Measurements from ENCODE around the gene SLC39A7.

SLC39A7 gene

DNA sequence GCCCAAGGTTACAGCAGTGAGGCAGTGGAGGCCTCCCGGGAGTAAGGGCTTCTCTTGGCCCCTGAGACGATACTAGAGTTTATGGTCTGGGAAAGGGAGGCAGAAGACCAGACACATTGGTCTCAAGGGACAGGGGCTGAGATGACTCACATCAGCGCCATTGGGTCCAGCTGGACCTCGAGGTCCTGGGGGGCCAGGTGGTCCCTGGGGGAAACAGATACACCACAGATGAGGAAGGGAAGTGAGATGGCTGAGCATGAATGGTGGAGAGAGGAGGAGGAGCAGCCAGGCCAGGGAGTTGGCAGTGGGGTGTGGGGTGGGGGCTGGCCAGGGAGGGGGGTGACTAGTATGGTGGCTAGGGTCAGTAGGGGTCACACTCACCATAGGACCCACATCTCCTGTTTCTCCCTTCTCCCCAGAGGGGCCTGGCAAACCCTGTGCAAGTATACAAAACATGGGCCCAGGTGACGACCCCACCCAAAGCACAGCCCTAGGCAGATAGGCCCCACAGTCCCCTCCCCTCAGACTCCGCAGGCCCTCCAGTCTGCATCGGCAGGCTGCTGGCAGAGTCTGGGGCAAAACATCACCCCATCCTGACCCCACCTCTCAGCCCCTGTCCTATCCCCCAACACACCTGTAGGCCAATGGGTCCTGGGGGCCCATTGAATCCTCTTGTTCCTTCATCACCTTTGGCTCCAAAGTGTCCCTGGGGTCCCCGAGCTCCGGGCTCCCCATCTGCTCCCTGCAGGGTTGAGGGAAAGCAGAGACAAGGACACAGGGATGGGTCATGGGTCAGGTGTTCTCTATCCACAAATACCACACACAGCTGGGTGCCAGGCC lies 30.3 kb upstream of the SLC39A7 start:
- DNase-seq, result no peak

DNA sequence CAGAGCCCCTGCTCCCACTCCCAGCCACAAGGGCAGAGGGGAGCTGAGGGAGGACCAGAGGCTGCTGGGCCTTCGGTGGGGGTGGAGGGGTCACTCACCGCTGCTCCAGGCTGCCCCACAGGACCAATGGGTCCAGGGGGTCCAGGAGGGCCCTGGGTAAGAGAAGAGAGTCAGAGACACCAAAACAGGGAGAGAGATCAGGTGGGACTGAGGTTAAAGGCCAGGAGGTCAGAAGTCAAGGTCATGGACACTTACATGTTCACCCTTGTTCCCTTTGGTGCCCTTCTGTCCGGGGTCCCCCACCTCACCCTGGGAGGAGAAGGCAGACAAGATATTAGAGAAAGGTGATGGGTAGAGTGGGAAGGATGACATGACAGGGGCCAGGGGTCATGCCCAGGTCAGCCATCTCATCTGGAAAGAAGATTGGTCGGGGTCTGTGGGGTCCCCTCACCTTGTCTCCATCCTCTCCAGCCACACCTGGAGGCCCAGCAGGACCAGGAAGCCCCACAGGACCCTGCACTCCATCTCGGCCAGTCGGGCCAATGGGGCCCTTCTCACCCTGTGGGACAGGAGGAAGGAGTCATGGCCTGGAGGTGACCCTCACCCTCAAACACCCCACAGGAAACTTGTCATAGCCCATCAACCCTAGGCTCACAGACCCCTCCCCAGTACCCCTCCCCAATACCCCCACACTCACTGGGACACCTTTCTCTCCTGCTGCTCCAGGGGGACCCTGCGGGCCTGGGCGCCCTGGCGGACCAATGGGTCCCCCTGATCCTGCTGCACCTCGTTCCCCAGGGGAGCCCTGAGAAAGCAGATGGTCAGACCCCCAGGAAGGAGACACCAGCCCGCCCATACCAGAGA lies 29.4 kb upstream of the SLC39A7 start:
- no peak for DNase-seq

DNA sequence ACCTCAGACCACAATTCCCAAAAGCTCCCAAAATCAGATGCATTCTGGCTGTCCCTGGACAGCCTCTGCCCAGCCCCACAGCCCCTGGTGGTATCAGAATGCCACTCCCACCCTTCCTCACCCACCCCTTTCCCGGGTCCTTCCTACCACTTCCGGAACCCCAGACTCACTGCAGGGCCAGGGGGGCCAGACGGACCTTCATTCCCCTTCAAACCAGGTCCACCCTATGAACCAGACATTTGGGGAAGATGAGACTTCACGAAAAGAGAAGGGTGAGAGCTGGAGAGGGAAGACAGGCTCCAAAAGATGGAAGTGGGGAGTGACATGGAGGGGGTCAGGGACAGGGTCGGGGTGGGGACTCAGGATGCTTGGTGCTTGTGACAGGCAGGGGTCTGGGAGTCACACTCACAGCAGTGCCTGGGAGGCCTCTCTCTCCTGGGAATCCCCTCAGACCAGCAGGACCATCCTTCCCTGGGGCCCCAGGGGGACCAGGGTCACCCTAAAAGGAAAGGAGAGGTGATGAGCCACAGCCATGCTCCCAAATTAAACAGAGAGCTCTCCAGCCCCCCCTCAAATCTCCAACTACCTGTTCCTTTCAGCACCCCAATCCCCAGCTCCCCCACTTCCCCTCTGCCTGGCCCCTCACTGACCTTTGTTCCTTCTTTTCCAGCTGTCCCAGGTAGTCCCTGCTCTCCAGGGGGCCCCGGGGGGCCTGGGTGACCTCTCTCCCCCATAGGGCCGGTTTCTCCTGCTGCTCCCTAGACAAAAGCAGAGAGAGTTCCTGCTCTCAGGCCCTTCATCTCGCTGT lies 28.6 kb upstream of the SLC39A7 start:
- no peak for DNase-seq

DNA sequence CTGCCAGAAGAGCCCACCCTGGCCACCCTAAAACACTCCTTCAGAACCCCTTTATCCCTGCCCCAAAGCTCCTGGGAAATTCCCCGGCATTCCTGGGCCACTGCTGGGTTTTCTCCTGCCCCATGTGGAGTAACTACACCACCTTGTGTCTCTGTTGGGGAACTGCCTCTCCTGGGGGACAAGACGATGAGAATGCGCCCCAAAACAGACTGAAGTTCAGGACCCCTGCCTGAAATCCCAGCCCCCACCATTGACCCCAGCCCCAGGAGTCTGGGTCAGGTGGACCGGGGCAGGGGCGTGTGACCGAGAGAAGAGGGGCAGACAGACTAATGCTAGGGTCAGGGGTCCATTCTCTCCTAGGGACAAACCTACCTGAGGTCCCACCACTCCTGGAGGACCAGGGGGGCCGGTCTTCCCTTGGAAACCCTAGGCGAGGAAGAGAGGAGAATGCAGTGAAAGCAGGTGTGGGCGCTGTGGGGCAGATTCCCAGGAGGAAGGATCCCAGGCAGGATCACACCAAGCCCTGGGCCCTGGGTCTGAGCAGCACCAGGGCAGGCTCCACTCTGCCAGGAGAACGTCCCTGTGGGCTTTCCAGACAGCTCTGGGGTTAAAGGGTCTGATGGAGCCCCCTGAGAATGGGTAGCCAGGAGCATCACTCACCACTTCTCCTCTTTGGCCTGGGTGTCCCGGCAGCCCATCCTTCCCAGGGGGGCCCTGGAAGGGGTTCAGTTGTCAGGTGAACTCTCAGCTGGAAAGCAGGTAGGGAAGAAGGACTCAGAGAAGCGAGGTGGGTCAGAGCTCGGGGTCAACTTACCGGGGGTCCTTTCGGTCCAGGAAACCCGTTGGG lies 27.8 kb upstream of the SLC39A7 start:
- no peak for DNase-seq

DNA sequence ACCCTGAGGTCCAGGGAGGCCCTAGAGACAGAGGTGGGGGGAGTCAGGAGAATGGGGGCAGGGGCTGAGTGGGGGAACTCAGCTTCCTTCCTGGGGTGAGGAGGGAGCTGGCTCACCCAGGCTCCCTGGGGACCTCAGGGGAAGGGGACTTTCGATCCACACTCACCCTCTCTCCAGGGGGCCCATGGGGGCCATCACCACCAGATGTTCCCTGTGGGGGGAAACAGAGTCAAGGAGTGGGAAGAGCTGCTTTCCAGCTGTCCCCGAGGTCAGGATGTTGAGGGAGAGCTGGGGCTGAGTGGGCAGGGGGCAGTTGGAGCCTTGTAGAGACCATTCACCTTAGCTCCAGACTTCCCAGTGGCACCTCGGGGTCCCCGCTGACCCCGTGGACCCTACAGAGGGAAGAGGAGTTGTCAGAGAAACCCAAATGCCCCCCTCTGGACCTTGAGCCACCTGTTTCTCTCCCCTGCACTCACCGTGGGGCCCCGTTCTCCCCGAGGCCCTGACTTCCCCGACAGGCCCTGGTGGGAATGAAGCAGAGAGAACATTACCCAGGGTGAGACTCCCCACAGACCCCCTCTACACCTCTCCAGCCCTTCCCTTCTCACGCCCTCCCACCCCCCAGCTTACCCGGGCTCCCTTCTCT lies 27.0 kb upstream of the SLC39A7 start:
- no peak for DNase-seq

DNA sequence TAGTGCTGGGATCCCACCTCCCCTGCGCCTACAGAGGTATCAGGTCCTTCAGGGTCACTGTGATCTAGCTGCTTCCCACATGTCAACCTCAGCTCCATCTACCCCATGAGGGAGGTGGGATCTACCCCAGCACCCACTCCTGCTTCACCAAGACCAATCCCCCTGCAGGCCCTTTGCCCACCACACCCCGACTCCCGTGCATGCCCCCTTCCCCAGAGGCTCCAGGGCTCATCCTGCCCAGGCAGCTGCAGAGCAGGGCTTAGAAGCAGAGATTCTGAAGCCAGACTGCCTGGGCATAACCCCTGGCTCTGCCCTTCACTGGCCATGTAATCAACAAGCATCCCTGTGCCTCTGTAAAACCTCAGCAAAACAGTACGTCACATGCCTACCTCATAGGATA lies 25.9 kb upstream of the SLC39A7 start:
- no peak for DNase-seq

DNA sequence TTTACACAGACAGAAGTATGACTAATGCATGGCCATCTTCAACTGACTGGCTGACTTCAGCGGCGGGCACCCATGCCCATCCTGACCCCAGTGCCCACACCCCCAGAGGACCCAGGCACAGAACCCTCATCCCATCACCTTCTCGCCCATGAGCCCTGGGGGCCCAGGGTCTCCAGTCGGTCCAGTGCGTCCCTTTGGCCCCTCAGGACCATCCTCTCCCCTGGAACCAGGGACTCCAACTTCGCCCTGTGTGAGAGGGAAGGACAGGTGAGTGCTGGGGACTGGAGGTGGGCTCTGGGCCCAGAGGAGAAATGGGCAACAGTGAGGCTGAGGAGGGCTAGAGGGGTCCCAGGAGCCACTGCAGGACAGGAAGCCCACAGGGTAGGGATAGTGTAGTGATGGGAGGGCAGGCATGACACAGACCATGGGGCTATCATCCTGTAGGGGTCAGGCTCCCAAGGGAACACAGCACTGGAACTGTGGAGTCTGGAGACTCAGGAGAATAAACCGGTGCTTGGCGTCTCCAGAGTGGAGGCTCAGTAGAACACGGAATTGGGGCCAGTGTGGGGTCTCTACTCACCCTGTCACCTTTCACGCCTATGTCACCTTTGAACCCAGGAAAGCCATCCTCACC lies 25.1 kb upstream of the SLC39A7 start:
- peak; percentile 23 for DNase-seq

DNA sequence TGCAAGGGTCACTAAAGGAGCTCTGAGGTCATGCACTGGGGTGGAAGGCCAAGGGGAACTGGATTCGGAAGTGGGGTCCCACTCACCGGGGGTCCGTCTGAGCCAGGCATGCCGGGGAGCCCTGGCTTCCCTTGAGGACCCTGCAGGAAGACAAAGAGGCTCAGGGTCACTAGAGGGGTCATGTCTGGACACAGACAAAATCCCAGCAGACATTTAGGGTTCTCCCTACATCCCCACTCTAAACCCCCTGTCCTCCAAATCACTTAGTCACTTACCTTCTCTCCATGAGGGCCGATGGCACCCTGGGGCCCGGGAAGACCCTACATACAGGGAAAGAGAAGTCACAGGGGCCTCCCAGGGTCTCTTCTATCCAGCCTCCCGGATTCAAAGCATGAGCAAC lies 23.8 kb upstream of the SLC39A7 start:
- DNase-seq, result peak; percentile 24

DNA sequence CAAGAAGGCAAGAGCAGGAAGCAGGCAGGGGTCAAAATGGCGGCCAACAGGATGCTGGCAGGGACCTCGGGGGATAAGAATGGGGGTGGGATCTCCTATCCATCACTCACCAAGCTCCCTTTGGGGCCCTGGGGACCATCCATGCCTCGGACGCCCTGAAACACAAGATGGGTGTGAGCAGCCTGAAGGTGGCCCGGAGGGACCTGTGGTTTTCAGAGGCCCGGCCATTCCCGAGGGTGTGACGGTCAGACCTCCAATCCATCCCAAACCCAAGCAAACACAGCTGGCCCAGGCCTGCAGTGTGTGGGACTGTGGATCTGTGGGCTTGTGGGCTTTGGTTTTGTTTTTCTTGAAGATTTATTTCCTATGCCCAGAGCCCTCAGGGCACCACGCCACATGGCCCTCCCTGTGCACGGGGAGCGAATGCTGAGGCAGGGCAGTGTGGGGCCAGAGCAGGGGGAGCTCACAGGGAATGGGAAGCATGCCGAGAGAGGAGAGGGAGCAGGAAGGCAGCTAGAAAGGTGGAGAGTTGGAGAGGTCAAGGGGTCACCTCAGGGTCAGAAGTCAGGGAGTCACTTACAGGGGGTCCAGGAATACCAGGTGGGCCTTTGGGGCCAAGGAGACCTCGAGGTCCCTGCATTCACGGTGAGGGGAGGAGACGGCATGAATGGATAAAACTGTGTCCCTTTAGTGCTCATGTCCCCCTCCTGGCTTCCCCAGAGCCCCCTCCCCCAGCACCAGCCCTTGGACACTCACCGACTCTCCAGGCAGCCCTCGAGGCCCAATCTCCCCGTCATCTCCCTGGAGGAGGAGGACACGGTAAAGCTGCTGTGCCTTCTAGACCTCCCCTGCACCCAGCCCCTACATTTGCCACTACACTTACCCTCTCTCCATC lies 22.9 kb upstream of the SLC39A7 start:
- peak; percentile 79 for DNase-seq

DNA sequence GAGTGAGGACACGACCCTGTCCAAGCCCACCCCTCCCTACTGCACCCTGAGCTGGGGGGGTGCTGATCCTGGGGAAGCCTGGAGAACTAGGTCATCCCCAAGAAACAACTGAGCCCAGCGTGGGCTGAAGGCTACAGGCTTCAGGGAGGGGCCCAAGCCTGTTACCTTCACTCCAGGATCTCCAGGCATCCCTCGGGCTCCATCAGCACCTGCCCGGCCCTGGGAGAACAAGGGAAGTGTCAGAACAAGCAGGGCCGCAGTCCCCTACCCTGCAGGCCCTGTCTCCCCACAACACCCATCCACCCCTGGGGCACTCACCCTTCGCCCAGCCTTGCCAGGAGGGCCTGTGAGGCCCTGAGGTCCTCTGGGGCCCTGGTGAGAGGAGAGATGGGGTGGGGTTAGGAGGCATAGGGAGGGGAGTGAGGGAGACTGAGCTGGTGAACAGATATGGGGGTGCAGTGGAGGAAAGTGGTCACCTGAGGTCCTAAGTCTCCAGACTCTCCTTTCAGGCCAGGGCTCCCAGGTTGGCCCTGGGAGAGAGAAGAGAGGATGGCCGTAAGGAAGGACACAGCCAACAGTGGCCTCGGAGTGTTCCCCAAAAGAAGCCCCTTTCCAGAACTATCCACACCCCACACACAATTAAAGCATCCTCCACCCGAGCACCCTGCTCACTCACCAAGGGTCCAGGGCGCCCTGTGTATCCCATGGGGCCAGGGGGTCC lies 21.8 kb upstream of the SLC39A7 start:
- peak; percentile 31 for DNase-seq

DNA sequence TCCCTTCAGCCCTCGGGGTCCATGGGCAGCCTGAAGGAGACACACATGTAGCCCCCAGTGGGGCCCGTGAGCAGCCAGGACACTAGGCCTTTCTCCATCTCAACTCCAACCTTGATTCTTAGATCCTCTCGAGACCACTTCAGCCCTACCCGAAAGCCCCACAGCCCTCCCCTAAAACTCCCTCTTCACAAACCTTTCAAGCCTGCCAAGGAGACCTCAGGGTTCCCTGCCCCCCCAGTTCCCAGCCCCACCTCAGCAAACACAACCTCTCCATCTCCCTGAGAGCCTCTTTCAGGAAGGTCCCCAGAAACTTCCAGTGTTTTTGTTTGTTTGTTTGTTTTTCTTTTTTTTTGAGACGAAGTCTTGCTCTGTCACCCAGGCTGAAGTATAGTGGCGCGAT lies 19.5 kb upstream of the SLC39A7 start:
- no peak for DNase-seq

DNA sequence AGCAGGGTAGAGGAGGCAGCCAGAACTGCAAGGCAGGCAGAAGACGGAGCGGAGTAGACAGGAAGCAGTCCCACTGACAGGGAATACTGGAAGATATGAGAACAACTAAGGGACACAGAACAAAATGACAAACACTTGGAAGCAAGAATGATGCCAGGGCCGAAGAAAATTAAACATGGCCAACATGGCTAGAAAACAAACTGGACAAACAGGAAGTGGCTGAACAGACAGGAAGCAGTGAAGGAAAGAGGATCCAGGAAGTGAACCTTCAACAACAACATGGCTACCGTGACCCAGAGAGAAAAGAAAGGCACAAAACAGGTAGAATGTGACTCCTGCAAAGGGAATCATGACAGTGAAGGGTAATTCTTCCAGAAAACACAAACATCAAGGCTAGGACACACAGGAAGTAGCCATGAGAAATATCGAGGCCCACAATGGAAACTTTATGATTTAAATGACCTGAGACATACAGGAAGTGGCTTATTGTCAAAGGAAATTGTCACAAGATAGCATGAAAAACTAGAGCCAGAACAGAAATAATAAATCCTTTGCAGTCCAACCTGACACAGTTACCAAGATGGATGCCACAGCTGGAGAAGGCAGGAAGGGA lies 17.5 kb upstream of the SLC39A7 start:
- no peak for DNase-seq

DNA sequence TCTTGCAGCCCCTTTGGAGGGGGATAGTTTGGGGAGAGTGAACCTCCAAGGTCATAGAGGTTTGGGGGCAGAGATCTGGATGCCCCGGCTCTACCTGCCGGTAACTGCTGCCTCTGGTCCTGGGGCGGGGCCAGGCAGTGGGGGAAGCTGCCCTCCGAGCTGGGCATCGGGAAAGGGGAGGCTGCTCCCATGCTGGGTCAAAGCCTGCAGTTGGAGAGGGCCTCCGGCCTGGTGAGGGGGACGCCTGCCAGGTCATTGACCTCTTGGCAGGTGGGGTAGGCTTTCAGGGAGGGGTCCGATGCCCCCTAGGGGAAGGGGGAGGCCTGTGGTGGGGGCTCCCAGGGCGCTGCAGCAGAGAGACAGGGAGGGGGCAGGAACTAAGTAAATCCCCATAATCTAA lies 15.5 kb upstream of the SLC39A7 start:
- DNase-seq, result no peak

DNA sequence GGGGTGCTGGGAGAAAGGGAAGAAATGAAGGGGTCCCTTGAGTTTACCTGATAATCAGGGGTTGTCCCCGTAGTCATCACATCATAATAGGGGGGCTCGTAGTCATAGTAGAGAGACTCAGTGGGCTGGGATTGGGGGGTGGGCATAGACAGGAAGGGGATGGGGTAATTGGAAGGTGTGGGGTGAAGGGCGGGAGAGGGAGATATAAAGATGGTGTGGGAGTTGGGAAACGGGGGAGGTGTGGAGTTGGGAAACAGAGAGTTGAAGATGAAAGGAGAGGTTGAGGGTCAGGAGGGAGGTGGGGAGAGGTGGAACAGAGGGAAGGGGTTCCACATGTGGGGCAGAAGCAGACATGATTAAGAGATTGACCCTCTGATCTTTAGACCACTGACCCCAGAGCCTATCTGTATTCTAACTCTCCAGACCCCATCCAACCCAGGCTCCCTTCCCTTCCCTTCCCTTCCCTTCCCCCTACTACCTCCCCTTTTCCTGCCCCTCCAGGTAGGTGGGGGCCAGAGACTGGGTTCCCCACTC lies 14.9 kb upstream of the SLC39A7 start:
- no peak for DNase-seq

DNA sequence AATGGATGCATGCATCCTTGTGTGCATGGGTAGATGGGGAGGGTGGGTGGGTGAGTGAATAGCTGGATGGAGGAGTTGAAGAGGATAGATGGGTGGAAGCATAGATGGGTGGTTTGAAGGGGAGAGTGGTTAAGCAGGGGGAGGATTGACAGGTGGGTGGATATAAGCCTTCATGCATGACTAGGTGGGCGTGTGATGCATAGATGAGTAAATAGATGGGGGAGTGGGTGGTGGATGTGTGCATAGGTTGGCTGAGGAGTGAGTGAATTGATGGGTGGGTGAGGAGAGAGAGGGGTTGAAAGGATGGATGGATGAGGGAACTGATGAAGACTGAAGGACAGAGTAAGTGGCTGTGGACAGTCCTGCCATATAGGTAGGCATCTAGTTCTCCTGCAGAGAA lies 12.9 kb upstream of the SLC39A7 start:
- DNase-seq, result no peak

DNA sequence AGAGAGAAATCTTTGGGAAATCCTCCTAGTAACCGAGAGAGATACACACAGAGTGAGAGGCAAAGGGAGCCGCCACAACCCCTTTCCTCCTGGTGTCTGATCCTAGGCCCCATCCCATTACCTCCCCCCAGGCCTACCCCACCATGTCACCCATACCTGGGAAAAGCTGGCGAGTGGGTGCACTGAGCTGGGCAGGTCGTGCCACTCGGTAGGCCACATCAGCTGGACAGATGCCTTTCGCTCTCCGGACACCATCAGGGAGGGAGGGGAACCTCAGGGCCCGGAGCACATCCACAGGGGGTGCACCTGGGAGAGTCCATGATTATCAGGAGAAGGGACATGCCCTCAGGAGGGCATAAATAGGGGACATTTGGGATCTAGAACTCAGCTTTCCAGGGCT lies 11.5 kb upstream of the SLC39A7 start:
- no peak for DNase-seq

DNA sequence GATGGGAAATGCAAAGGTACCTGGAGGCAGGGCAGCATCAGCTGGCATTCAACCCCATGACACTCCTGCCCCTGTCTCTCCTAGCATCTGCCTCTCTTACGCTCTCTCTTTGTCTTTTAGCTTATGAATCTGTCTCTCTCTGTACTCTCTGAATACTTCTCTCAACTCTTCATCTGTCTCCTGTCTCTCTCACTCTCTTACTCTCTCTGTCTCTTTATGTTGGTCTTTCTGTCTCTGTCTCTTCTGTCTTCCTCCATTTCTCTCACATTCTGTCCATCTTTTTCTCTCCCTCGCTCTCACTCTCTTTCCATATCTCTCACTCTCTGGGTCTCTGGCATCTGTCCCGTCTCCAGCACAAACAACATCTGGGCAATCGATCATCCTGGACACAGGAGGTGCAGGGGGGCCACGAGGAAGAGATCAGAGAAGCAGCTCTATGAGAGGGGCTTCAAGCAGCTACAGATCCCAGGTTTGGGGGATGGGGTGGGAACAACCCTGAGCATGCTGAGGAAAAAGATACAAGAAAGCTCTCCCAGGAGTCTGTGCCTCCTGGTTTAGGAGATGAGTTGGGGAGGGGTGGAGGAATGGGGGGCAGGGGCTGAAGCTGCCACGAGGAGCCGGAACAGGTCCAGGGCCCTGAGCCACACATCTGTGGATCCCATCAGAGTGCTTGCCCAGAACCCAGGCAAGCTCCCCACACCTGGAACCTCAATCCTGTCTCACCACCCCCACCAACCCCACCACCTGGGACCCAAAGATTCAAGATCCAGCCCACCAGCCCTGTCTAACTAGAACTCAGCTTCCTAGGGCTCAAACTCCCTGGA lies 10.8 kb upstream of the SLC39A7 start:
- DNase-seq, result peak; percentile 63
